Testis (tissue), 2 donors: ENCODE data around the gene CRACDL.

ENCODE experiments used
- POLR2A ChIP-seq: fragments of 450-650 bp; IDR thresholded peaks from one replicate; pipeline ENCODE4 v1.6.1; 2017; ENCODE audit warnings: antibody characterized with exemption, mild to moderate bottlenecking, moderate library complexity
- TF ChIP-seq, protein P1 (sequence below), 3 experiments: fragments of 450-650 bp in 2 of 3; fragments of 200-600 bp in 1 of 3; sonication (generic) in 1 of 3; IDR thresholded peaks; one replicate each; pipeline ENCODE4 v1.5.1; 2016 to 2019; ENCODE audit warnings: antibody characterized with exemption in 3 of 3, mild to moderate bottlenecking in 2 of 3, moderate library complexity in 1 of 3

DNA sequence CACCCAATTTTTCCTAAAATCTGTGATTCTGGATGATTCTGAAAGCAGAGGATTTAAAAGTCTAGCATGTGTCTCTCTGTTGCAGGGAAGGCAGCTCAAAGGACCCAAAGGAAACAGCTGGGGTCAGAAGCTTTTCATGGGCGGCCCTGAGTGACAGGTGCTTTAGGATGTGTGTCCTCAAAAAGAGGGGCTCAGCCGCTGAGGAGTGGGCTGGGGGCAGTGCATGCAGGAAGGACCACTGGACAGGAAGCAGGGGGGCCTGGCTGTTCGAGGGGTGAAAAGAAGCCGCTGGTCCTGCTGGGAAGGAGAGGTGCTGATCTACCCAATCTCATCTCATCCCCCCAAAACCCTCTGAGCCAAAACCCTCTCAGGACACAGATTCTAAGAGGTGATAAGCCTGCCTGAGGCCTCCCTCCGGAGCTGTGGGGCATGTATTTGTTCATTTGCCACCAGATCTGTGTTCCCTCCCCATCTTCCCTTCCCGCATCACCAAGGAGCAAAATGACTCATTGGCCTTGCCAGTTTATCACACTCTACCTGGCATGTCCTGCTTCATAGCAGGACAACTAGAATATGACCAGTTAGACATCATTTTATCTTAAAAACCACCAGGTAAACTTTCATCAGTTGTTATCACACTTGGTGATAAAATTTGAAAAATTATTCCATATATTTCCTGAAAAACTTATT is 106.3 kb downstream of the CRACDL start:
- TF ChIP-seq, protein P1, sequence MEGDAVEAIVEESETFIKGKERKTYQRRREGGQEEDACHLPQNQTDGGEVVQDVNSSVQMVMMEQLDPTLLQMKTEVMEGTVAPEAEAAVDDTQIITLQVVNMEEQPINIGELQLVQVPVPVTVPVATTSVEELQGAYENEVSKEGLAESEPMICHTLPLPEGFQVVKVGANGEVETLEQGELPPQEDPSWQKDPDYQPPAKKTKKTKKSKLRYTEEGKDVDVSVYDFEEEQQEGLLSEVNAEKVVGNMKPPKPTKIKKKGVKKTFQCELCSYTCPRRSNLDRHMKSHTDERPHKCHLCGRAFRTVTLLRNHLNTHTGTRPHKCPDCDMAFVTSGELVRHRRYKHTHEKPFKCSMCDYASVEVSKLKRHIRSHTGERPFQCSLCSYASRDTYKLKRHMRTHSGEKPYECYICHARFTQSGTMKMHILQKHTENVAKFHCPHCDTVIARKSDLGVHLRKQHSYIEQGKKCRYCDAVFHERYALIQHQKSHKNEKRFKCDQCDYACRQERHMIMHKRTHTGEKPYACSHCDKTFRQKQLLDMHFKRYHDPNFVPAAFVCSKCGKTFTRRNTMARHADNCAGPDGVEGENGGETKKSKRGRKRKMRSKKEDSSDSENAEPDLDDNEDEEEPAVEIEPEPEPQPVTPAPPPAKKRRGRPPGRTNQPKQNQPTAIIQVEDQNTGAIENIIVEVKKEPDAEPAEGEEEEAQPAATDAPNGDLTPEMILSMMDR (IDR thresholded peaks at IDR 0.05) = no peak
- no peak for TF ChIP-seq POLR2A
